Measurements from ENCODE around the gene RNF213. TPM values are rescaled to one million over a fixed set of nuclear protein-coding genes. Genes with fewer than 3 reads are reported as not detected.

RNF213 gene
- total RNA-seq, 4 donors from 2014 or later, result 57.8 to 197 (median 94.1) TPM

- no peak for DNase-seq (ENCODE audit: low spot score in 2 of 2)
- H3K4me1 ChIP-seq, result no peaks in the 10 kb centered on the region
- H3K27me3 ChIP-seq, result no peaks in the 10 kb centered on the region
- no peak overlapping the region for H3K4me3 ChIP-seq
- WGBS, result 93% methylated on average over 25 of the region's 25 CpGs
- H3K36me3 ChIP-seq, result peaks cover 76% of the 10 kb centered on the region
- H3K27ac ChIP-seq, result no peak overlapping the region
- H3K9me3 ChIP-seq, result no peaks in the 10 kb centered on the region
- no peak for TF ChIP-seq POLR2A (IDR thresholded peaks at IDR 0.05)
- TF ChIP-seq, protein P1, sequence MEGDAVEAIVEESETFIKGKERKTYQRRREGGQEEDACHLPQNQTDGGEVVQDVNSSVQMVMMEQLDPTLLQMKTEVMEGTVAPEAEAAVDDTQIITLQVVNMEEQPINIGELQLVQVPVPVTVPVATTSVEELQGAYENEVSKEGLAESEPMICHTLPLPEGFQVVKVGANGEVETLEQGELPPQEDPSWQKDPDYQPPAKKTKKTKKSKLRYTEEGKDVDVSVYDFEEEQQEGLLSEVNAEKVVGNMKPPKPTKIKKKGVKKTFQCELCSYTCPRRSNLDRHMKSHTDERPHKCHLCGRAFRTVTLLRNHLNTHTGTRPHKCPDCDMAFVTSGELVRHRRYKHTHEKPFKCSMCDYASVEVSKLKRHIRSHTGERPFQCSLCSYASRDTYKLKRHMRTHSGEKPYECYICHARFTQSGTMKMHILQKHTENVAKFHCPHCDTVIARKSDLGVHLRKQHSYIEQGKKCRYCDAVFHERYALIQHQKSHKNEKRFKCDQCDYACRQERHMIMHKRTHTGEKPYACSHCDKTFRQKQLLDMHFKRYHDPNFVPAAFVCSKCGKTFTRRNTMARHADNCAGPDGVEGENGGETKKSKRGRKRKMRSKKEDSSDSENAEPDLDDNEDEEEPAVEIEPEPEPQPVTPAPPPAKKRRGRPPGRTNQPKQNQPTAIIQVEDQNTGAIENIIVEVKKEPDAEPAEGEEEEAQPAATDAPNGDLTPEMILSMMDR (IDR thresholded peaks at IDR 0.05), result no peak
Observed at GRCh38 chr17:80290156-80290555, 29.5 kb downstream of the RNF213 start.

DNA sequence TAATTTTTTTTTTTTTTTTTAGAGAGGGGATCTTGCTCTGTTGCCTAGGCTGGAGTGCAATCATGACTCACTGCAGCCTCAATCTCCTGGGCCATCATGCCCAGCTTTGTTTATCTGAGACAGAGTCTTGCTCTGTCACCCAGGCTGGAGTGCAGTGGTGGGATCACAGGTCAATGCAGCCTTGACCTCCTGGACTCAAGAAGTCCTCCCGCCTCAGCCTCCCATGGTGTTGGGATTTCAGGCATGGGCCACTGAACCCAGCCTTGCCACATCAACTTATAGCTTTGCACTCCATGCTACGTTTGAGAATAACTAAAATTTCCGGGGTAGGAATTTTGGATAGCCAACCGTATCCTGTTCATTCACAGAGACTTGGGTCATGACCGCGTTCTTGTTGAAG, 30.6 kb downstream of the RNF213 start:
- WGBS, result 97% methylated on average over 6 of the region's 6 CpGs
- H3K4me1 ChIP-seq, result no peaks in the 10 kb centered on the region
- H3K27ac ChIP-seq, result no peak overlapping the region
- TF ChIP-seq, protein P1 (IDR thresholded peaks at IDR 0.05), result no peak
- TF ChIP-seq EP300 (IDR thresholded peaks at IDR 0.05), result no peak
- TF ChIP-seq POLR2AphosphoS5 (IDR thresholded peaks at IDR 0.05), result no peak
- TF ChIP-seq POLR2A (IDR thresholded peaks at IDR 0.05), result no peak
- no peak overlapping the region for H3K4me3 ChIP-seq
- no peaks in the 10 kb centered on the region for H3K9me3 ChIP-seq
- no peak for DNase-seq (ENCODE audit: low spot score in 2 of 2)
- peaks cover 87% of the 10 kb centered on the region for H3K36me3 ChIP-seq
- H3K27me3 ChIP-seq, result no peaks in the 10 kb centered on the region

- 95% methylated on average over 20 of the region's 20 CpGs for WGBS
- TF ChIP-seq EP300 (IDR thresholded peaks at IDR 0.05) (no peak), POLR2AphosphoS5 (IDR thresholded peaks at IDR 0.05) (no peak)
- H3K4me3 ChIP-seq, result no peak overlapping the region
- H3K27ac ChIP-seq, result no peak overlapping the region
- H3K9me3 ChIP-seq, result no peaks in the 10 kb centered on the region
- peaks cover 94% of the 10 kb centered on the region for H3K36me3 ChIP-seq
- DNase-seq (ENCODE audit: low spot score in 2 of 2), result no peak
- no peaks in the 10 kb centered on the region for H3K27me3 ChIP-seq
- H3K4me1 ChIP-seq, result no peaks in the 10 kb centered on the region
Observed at GRCh38 chr17:80291691-80292487, 31.2 kb downstream of the RNF213 start.

GRCh38 chr17:80292521-80292971, 31.9 kb downstream of the RNF213 start:
- no peak overlapping the region for H3K4me3 ChIP-seq
- H3K9me3 ChIP-seq, result no peaks in the 10 kb centered on the region
- no peaks in the 10 kb centered on the region for H3K27me3 ChIP-seq
- no peak overlapping the region for H3K27ac ChIP-seq
- peaks cover 100% of the 10 kb centered on the region for H3K36me3 ChIP-seq
- DNase-seq (ENCODE audit: low spot score in 2 of 2), result no peak
- WGBS, result 95% methylated on average over 10 of the region's 10 CpGs
- TF ChIP-seq EP300 (IDR thresholded peaks at IDR 0.05) (no peak), POLR2A (IDR thresholded peaks at IDR 0.05) (no peak), POLR2AphosphoS5 (IDR thresholded peaks at IDR 0.05) (no peak)
- TF ChIP-seq, protein P1 (IDR thresholded peaks at IDR 0.05), result no peak
- H3K4me1 ChIP-seq, result no peaks in the 10 kb centered on the region

GRCh38 chr17:80294210-80294609, 33.6 kb downstream of the RNF213 start:
- Histone ChIP-seq H3K27ac (no peak overlapping the region), H3K4me1 (no peaks in the 10 kb centered on the region)

More at GRCh38 chr17:80294210-80294609, 33.6 kb downstream of the RNF213 start:
- no peak overlapping the region for H3K4me3 ChIP-seq
- H3K9me3 ChIP-seq, result no peaks in the 10 kb centered on the region
- no peak for DNase-seq (ENCODE audit: low spot score in 2 of 2)
- H3K36me3 ChIP-seq, result peaks cover 100% of the 10 kb centered on the region
- no peaks in the 10 kb centered on the region for H3K27me3 ChIP-seq
- 80% methylated on average over 7 of the region's 7 CpGs for WGBS
- TF ChIP-seq POLR2AphosphoS5 (IDR thresholded peaks at IDR 0.05) (no peak), EP300 (IDR thresholded peaks at IDR 0.05) (no peak), POLR2A (IDR thresholded peaks at IDR 0.05) (no peak)
- TF ChIP-seq, protein P1 (IDR thresholded peaks at IDR 0.05), result no peak
